Caco-2 (cell line): ENCODE results near the gene C1D. TPM values are rescaled to one million over a fixed set of nuclear protein-coding genes. Genes with fewer than 3 reads are reported as not detected.

Experiments used
- BruUV-seq: library from RNA; stranded (reverse); fragments of 400-500 nt; replicated peaks from 2 replicates; lab custom pipeline; 2021; lab: Mats Ljungman, UMichigan
- CTCF ChIA-PET: fragments of 300-600 bp; sonication (Branson Sonifier 250); formaldehyde crosslinking; loops from one replicate; lab custom pipeline; 2022; ENCODE audit warnings: antibody characterized with exemption; lab: Charles Lee
- POLR2A ChIA-PET: fragments of 300-600 bp; sonication (Branson Sonifier 250); formaldehyde crosslinking; loops from one replicate; lab custom pipeline; 2022; ENCODE audit warnings: antibody characterized with exemption; lab: Charles Lee
- DNase-seq, 2 experiments: peaks; one replicate each; pipeline versions ENCODE4 v3.0.0 to v3.0.0-alpha.2; 2020 to 2022
- H3K27me3 ChIP-seq: replicated peaks from 2 replicates; pipeline ENCODE4 v1.6.0; 2011; ENCODE audit warnings: low read length; ENCODE audit not compliant: control insufficient read depth, insufficient read depth
- H3K36me3 ChIP-seq: 2 replicates; pipeline ENCODE4 v1.5.1; 2011; ENCODE audit warnings: low read length; ENCODE audit not compliant: control insufficient read depth, insufficient read depth
- H3K4me1 ChIP-seq: fragments of 250-450 bp; sonication (Bioruptor Pico); 2 replicates; pipeline ENCODE4 v1.5.1; 2020; ENCODE audit warnings: mild to moderate bottlenecking
- H3K4me3 ChIP-seq: 2 replicates; pipeline ENCODE4 v1.5.1; 2011; ENCODE audit warnings: low read depth, mild to moderate bottlenecking, control low read depth, low read length
- H3K9me3 ChIP-seq: fragments of 250-450 bp; sonication (Bioruptor Pico); 2 replicates; pipeline ENCODE4 v1.5.1; 2020; ENCODE audit warnings: mild to moderate bottlenecking, moderate library complexity
- H3K27ac Mint-ChIP-seq: one replicate; pipeline ENCODE4 v1.8.0; 2022; ENCODE audit warnings: mixed read lengths; ENCODE audit not compliant: unreplicated experiment
- H3K27me3 Mint-ChIP-seq: one replicate; pipeline ENCODE4 v1.8.0; 2022; ENCODE audit warnings: mixed read lengths; ENCODE audit not compliant: insufficient read depth, unreplicated experiment
- H3K36me3 Mint-ChIP-seq: one replicate; pipeline ENCODE4 v1.8.0; 2022; ENCODE audit warnings: mild to moderate bottlenecking, mixed read lengths; ENCODE audit not compliant: insufficient read depth, unreplicated experiment
- H3K4me1 Mint-ChIP-seq: one replicate; pipeline ENCODE4 v1.8.0; 2022; ENCODE audit warnings: low read depth, mixed read lengths; ENCODE audit not compliant: unreplicated experiment
- H3K4me3 Mint-ChIP-seq: one replicate; pipeline ENCODE4 v1.8.0; 2022; ENCODE audit warnings: mild to moderate bottlenecking, moderate library complexity, mixed read lengths; ENCODE audit not compliant: unreplicated experiment
- H3K9me3 Mint-ChIP-seq: one replicate; pipeline ENCODE4 v1.8.0; 2022; ENCODE audit warnings: mixed read lengths; ENCODE audit not compliant: unreplicated experiment
- CTCF ChIP-seq, 2 experiments: fragments of 200-600 bp in 1 of 2; IDR thresholded peaks; 1 replicate in 1 of 2; 2 replicates in 1 of 2; pipeline versions ENCODE4 v1.5.1 to v1.8.0; 2011 to 2022; ENCODE audit warnings: antibody characterized with exemption in 1 of 2, control low read depth in 1 of 2, inconsistent platforms in 1 of 2, low read depth in 1 of 2, low read length in 1 of 2, mild to moderate bottlenecking in 1 of 2, moderate library complexity in 1 of 2; ENCODE audit not compliant: insufficient read depth in 1 of 2, severe bottlenecking in 1 of 2, unreplicated experiment in 1 of 2
- intact Hi-C: fragments of 100-400 bp; cut with micrococcal nuclease; formaldehyde crosslinking; loops from one replicate; pipeline ENCODE4 v1.10.0; 2022; ENCODE audit not compliant: unreplicated experiment
- total RNA-seq: library from RNA; stranded (reverse); gene quantifications from 2 replicates; pipeline ENCODE4 v1.2.3, GENCODE V29; 2022

C1D gene
- total RNA-seq, 1 experiment from 2014 or later: 23.7 TPM

- no peaks in the 10 kb centered on the region for H3K36me3 Mint-ChIP-seq
- no TSS peak for BruUV-seq
- CTCF ChIA-PET: interaction anchor here (0.5 to 1.1 kb wide), 8 partner anchors 49 to 1898 kb away, joined by 3 to 6 read pairs (median 4); no protein-coding TSS in a partner anchor
- no peaks in the 10 kb centered on the region for H3K4me1 ChIP-seq
- H3K9me3 Mint-ChIP-seq: no peaks in the 10 kb centered on the region
- H3K9me3 ChIP-seq: no peaks in the 10 kb centered on the region
- H3K27me3 Mint-ChIP-seq: no peaks in the 10 kb centered on the region
- H3K4me3 ChIP-seq: no peak overlapping the region
- no peaks in the 10 kb centered on the region for H3K27me3 ChIP-seq
- intact Hi-C loops: loop anchor here (1.0 to 10.0 kb wide), 6 partner anchors 185 to 1597 kb away; partner anchors contain the start of gene MEIS1
- peak in 1 of 2 experiments; percentile 54 for DNase-seq
- no peaks in the 10 kb centered on the region for H3K36me3 ChIP-seq
- H3K4me1 Mint-ChIP-seq: no peaks in the 10 kb centered on the region
- peak; percentile 40 to 69 for TF ChIP-seq CTCF (IDR thresholded peaks at IDR 0.05; ENCODE audit: insufficient read depth in 1 of 2, low read depth in 1 of 2, low read length in 1 of 2, severe bottlenecking in 1 of 2, unreplicated experiment in 1 of 2)
- H3K4me3 Mint-ChIP-seq: no peak overlapping the region
- POLR2A ChIA-PET: no interaction called here
- no peak overlapping the region for H3K27ac Mint-ChIP-seq
Measured at GRCh38 chr2:68031542-68032160, 31.2 kb downstream of the C1D start.

- Histone ChIP-seq H3K4me3 (no peak overlapping the region), H3K9me3 (no peaks in the 10 kb centered on the region), H3K36me3 (no peaks in the 10 kb centered on the region), H3K4me1 (no peaks in the 10 kb centered on the region), H3K27me3 (no peaks in the 10 kb centered on the region)
- no peak for TF ChIP-seq CTCF (IDR thresholded peaks at IDR 0.05; ENCODE audit: insufficient read depth in 1 of 2, low read depth in 1 of 2, low read length in 1 of 2, severe bottlenecking in 1 of 2, unreplicated experiment in 1 of 2)
- DNase-seq: no peak
- H3K4me1 Mint-ChIP-seq: no peaks in the 10 kb centered on the region
- no peaks in the 10 kb centered on the region for H3K9me3 Mint-ChIP-seq
- no peak overlapping the region for H3K27ac Mint-ChIP-seq
- intact Hi-C loops: loop anchor here (1.0 to 10.0 kb wide), 6 partner anchors 184 to 1596 kb away; partner anchors contain the start of gene MEIS1
- ChIA-PET POLR2A (no interaction called here), CTCF (interaction anchor here (0.6 to 1.1 kb wide), 7 partner anchors 48 to 1598 kb away, joined by 3 to 6 read pairs (median 3); no protein-coding TSS in a partner anchor)
- H3K27me3 Mint-ChIP-seq: no peaks in the 10 kb centered on the region
- H3K36me3 Mint-ChIP-seq: no peaks in the 10 kb centered on the region
- no peak overlapping the region for H3K4me3 Mint-ChIP-seq
- no TSS peak for BruUV-seq
Measured at GRCh38 chr2:68031043-68031442, 31.8 kb downstream of the C1D start.

- intact Hi-C loops: loop anchor here (2.0 to 10.0 kb wide), 4 partner anchors 184 to 1596 kb away; partner anchors contain the start of gene MEIS1
- no peak for DNase-seq
- H3K4me1 Mint-ChIP-seq: no peaks in the 10 kb centered on the region
- H3K27me3 Mint-ChIP-seq: no peaks in the 10 kb centered on the region
- TF ChIP-seq CTCF (IDR thresholded peaks at IDR 0.05; ENCODE audit: insufficient read depth in 1 of 2, low read depth in 1 of 2, low read length in 1 of 2, severe bottlenecking in 1 of 2, unreplicated experiment in 1 of 2): no peak
- Histone ChIP-seq H3K9me3 (no peaks in the 10 kb centered on the region; the same call in 1 of the 2 replicates), H3K4me1 (no peaks in the 10 kb centered on the region), H3K4me3 (no peak overlapping the region), H3K27me3 (no peaks in the 10 kb centered on the region), H3K36me3 (no peaks in the 10 kb centered on the region)
- H3K27ac Mint-ChIP-seq: no peak overlapping the region
- no peak overlapping the region for H3K4me3 Mint-ChIP-seq
- no peaks in the 10 kb centered on the region for H3K9me3 Mint-ChIP-seq
- ChIA-PET POLR2A (no interaction called here), CTCF (interaction anchor here (0.9 kb wide), 1 partner anchor 297 kb away, joined by 3 read pairs; no protein-coding TSS in a partner anchor)
- BruUV-seq: no TSS peak
- no peaks in the 10 kb centered on the region for H3K36me3 Mint-ChIP-seq
Measured at GRCh38 chr2:68030529-68030928, 32.3 kb downstream of the C1D start.
